Measurements from ENCODE around the gene TSC22D4. TPM values are rescaled to one million over a fixed set of nuclear protein-coding genes. Genes with fewer than 3 reads are reported as not detected.

Gene TSC22D4
- polyA plus RNA-seq, 1 of the 3 experiments (the other 2 are of a cell fraction), result 32.7 TPM

- TF ChIP-seq CTCF (IDR thresholded peaks at IDR 0.05), result 0 out of 2 replicates have a peak, but pooled peaks have one; percentile 6
- peak; percentile 89 for TF ChIP-seq USF1 (IDR thresholded peaks at IDR 0.05; ENCODE audit: borderline replicate concordance, low read depth)
- no peak; the same call in 1 of the 2 replicates for TF ChIP-seq RFX5 (IDR thresholded peaks at IDR 0.05; ENCODE audit: low read length)
- peak; percentile 93 for TF ChIP-seq NRF1 (IDR thresholded peaks at IDR 0.05; ENCODE audit: low read depth, low read length)
- TF ChIP-seq SMC3 (IDR thresholded peaks at IDR 0.05; ENCODE audit: low read depth, low read length), result no peak
- no peak; the same call in 1 of the 2 replicates for TF ChIP-seq RCOR1 (IDR thresholded peaks at IDR 0.05; ENCODE audit: low read length)
- TF ChIP-seq PBX3 (IDR thresholded peaks at IDR 0.05), result no peak
- no peak for TF ChIP-seq RXRA (IDR thresholded peaks at IDR 0.05; ENCODE audit: borderline replicate concordance, low read depth)
- TF ChIP-seq POLR2AphosphoS5 (IDR thresholded peaks at IDR 0.05; ENCODE audit: low read depth, low read length), result peak; percentile 98
These were observed 49.9 kb downstream of the TSC22D4 start (continued) for GRCh38 chr7:100428967-100429636.

- H3K4me2 ChIP-seq, result peak within 1 kb of the TSS; percentile 97
- peak; percentile 94 for DNase-seq
- peak within 1 kb of the TSS; percentile 78 to 95 for H3K4me3 ChIP-seq (ENCODE audit: low read depth in 2 of 2, low read length in 1 of 2)
- peaks cover 38% of the 10 kb centered on the region for H3K79me2 ChIP-seq (ENCODE audit: insufficient read depth)
- POLR2A ChIA-PET, result interaction anchor here (0.6 to 3.3 kb wide), 25 partner anchors 8 to 1020 kb away, joined by 3 to 12 read pairs (median 4); partner anchors contain the start of genes AP4M1, BUD31, FBXO24 and GPC2
- no peaks in the 10 kb centered on the region for H3K27me3 ChIP-seq (ENCODE audit: insufficient read depth)
- no peaks in the 10 kb centered on the region for H3K9me2 ChIP-seq
- H3K36me3 ChIP-seq (replicated peaks in 1 of 2; ENCODE audit: control insufficient read depth in 1 of 2, insufficient read depth in 2 of 2, low read length in 1 of 2), result peaks cover 21 to 25% of the 10 kb centered on the region in 2 experiments
- peaks cover 13% of the 10 kb centered on the region for H3F3A ChIP-seq (replicated peaks; ENCODE audit: insufficient read depth)
- peak within 1 kb of the TSS; percentile 84 for H2AFZ ChIP-seq (ENCODE audit: low read depth)
- no peaks in the 10 kb centered on the region for H3K9me3 ChIP-seq
- 1% methylated on average over 62 of the region's 66 CpGs for WGBS (ENCODE audit: low lambda C conversion rate)
- CTCF ChIA-PET, result interaction anchor here (0.7 to 3.2 kb wide), 12 partner anchors 21 to 404 kb away, joined by 3 to 23 read pairs (median 4); partner anchors contain the start of gene NYAP1
- peaks cover 17 to 33% of the 10 kb centered on the region in 2 experiments; a peak in 3 of 4 replicates for H3K4me1 ChIP-seq (ENCODE audit: control insufficient read depth in 1 of 2, insufficient read depth in 2 of 2, low read depth in 1 of 2, low read length in 1 of 2)
- H4K20me1 ChIP-seq (ENCODE audit: insufficient read depth), result peaks cover 13% of the 10 kb centered on the region
- H3K27ac ChIP-seq (ENCODE audit: low read depth in 2 of 2, low read length in 1 of 2), result peak within 1 kb of the TSS; percentile 99 to 100
- peak within 1 kb of the TSS; percentile 99 for H3K9ac ChIP-seq
- TF ChIP-seq RFX5 (IDR thresholded peaks at IDR 0.05; ENCODE audit: low read length) (peak; percentile 8; the same call in 1 of the 2 replicates), EP300 (IDR thresholded peaks at IDR 0.05; ENCODE audit: borderline replicate concordance in 1 of 2, low read depth in 1 of 2, low read length in 1 of 2) (no peak), TAF1 (IDR thresholded peaks at IDR 0.05; ENCODE audit: borderline replicate concordance, low read depth, low read length) (peak; percentile 92), TCF12 (IDR thresholded peaks at IDR 0.05) (peak; percentile 4; the same call in 1 of the 2 replicates), ZBTB33 (IDR thresholded peaks at IDR 0.05; ENCODE audit: borderline replicate concordance, low read depth) (no peak; the same call in 1 of the 2 replicates), IRF3 (IDR thresholded peaks at IDR 0.05; ENCODE audit: low read depth, low read length) (no peak), NFIC (IDR thresholded peaks at IDR 0.05; ENCODE audit: borderline replicate concordance) (peak; percentile 37; the same call in 1 of the 2 replicates), MAX (IDR thresholded peaks at IDR 0.05; ENCODE audit: low read depth) (peak; percentile 100), YY1 (IDR thresholded peaks at IDR 0.05; ENCODE audit: low read depth) (peak; percentile 91), SMC3 (IDR thresholded peaks at IDR 0.05; ENCODE audit: low read depth, low read length) (no peak)
These were observed 50.6 kb downstream of the TSC22D4 start, which contains the start of gene ZCWPW1 for GRCh38 chr7:100428199-100428966. TSS of gene ZCWPW1 (minus strand) at chr7:100428703. CDS start at chr7:100420649, 8,054 bp downstream.
